ENCODE data around the gene LCMT1. TPM values are rescaled to one million over a fixed set of nuclear protein-coding genes. Genes with fewer than 3 reads are reported as not detected.
A peak's percentile ranks its signal among the peaks of the same experiment; 100 is the strongest.

Gene LCMT1
- total and polyA plus RNA-seq, 2 of the 13 experiments (the other 11 are each of a cell fraction or from before 2014, with no cell fraction given): 41.2 to 48.7 TPM

GRCh38 chr16:25106567-25107465 is 4.7 kb upstream of the LCMT1 start (continued):
- TF ChIP-seq, protein P1, sequence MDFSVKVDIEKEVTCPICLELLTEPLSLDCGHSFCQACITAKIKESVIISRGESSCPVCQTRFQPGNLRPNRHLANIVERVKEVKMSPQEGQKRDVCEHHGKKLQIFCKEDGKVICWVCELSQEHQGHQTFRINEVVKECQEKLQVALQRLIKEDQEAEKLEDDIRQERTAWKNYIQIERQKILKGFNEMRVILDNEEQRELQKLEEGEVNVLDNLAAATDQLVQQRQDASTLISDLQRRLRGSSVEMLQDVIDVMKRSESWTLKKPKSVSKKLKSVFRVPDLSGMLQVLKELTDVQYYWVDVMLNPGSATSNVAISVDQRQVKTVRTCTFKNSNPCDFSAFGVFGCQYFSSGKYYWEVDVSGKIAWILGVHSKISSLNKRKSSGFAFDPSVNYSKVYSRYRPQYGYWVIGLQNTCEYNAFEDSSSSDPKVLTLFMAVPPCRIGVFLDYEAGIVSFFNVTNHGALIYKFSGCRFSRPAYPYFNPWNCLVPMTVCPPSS (IDR thresholded peaks at IDR 0.05): no peak

DNA sequence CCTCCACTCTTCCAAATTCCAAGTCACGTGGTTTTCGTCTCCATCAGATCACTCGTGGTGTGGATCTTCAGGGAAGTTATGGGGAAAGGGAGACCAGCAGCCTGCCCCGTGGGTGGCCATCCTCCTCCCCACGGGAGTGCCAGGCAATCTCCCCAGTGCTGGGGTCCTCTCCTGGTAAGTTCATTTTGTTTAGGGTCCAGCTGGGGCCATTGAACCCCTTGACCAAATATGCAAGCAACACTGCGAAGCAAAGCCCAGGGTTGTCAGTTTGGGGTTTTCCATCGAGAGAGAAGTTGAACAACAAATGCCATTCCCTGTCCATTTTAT is 4.1 kb upstream of the LCMT1 start:
- WGBS (ENCODE audit: low lambda C conversion rate): 53% methylated on average over 7 of the region's 7 CpGs
- TF ChIP-seq RXRB (CRISPR knock-in tag; IDR thresholded peaks at IDR 0.05; ENCODE audit: borderline replicate concordance): no peak
- TF ChIP-seq ZNF770 (CRISPR knock-in tag; IDR thresholded peaks at IDR 0.05): no peak
- TF ChIP-seq DNMT1 (CRISPR knock-in tag; IDR thresholded peaks at IDR 0.05): no peak
- no peak for TF ChIP-seq JUN (CRISPR knock-in tag; IDR thresholded peaks at IDR 0.05)
- 0 out of 2 replicates have a peak, but pooled peaks have one; percentile 29 for TF ChIP-seq CC2D1A (CRISPR knock-in tag; IDR thresholded peaks at IDR 0.05)
- no peak for TF ChIP-seq ZBTB21 (CRISPR knock-in tag; IDR thresholded peaks at IDR 0.05)
- TF ChIP-seq HMG20A (CRISPR knock-in tag; IDR thresholded peaks at IDR 0.05; ENCODE audit: borderline replicate concordance): no peak
- 0 out of 2 replicates have a peak, but pooled peaks have one; percentile 11 for TF ChIP-seq ZNF441 (CRISPR knock-in tag; IDR thresholded peaks at IDR 0.05; ENCODE audit: borderline replicate concordance)
- TF ChIP-seq ZNF552 (CRISPR knock-in tag; IDR thresholded peaks at IDR 0.05; ENCODE audit: borderline replicate concordance): no peak
- TF ChIP-seq, protein P2, sequence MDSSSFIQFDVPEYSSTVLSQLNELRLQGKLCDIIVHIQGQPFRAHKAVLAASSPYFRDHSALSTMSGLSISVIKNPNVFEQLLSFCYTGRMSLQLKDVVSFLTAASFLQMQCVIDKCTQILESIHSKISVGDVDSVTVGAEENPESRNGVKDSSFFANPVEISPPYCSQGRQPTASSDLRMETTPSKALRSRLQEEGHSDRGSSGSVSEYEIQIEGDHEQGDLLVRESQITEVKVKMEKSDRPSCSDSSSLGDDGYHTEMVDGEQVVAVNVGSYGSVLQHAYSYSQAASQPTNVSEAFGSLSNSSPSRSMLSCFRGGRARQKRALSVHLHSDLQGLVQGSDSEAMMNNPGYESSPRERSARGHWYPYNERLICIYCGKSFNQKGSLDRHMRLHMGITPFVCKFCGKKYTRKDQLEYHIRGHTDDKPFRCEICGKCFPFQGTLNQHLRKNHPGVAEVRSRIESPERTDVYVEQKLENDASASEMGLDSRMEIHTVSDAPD (CRISPR knock-in tag; IDR thresholded peaks at IDR 0.05): 0 out of 2 replicates have a peak, but pooled peaks have one; percentile 34
- peak; percentile 43 for TF ChIP-seq ZNF18 (CRISPR knock-in tag; IDR thresholded peaks at IDR 0.05; ENCODE audit: insufficient replicate concordance)
- TF ChIP-seq ZNF615 (CRISPR knock-in tag; IDR thresholded peaks at IDR 0.05; ENCODE audit: borderline replicate concordance): no peak
- TF ChIP-seq ZNF460 (CRISPR knock-in tag; IDR thresholded peaks at IDR 0.05; ENCODE audit: borderline replicate concordance): no peak
- no peak for TF ChIP-seq TP53 (CRISPR knock-in tag; conservative IDR thresholded peaks at IDR 0.05)

More for the DNA sequence above, 4.1 kb upstream of the LCMT1 start:
- Histone ChIP-seq H3K9ac (ENCODE audit: insufficient read depth, low read depth, low read length) (peak overlapping the region; percentile 77), H3K4me3 (replicated peaks in 1 of 3; ENCODE audit: insufficient read depth in 1 of 3, low read depth in 2 of 3, low read length in 3 of 3) (peak overlapping the region; percentile 69 to 95 (median 84)), H3K27me3 (ENCODE audit: control insufficient read depth in 1 of 2, insufficient read depth in 2 of 2, low read length in 2 of 2) (no peaks in the 10 kb centered on the region; a peak in 1 of 5 replicates), H4K20me1 (ENCODE audit: insufficient read depth, low read length) (no peaks in the 10 kb centered on the region), H3K27ac (ENCODE audit: extremely low read length, insufficient read depth, low read length) (peak overlapping the region; percentile 7), H2AFZ (ENCODE audit: low read length) (peak overlapping the region; percentile 20), H3K9me3 (ENCODE audit: low read length) (no peaks in the 10 kb centered on the region), H3K4me1 (ENCODE audit: insufficient read depth, low read length) (peaks cover 39% of the 10 kb centered on the region), H3K79me2 (ENCODE audit: insufficient read depth, low read length) (peaks cover 6% of the 10 kb centered on the region), H3K36me3 (replicated peaks in 1 of 2; ENCODE audit: control insufficient read depth in 1 of 2, insufficient read depth in 2 of 2, low read length in 2 of 2) (no peaks in the 10 kb centered on the region), H3K4me2 (ENCODE audit: low read depth, low read length) (peak overlapping the region; percentile 86)
- ChIA-PET CTCF (ENCODE audit: low intra/inter-chr PET ratio, low total read pairs) (no interaction called here), POLR2A (interaction anchor here (0.8 to 3.4 kb wide), 12 partner anchors 9 to 118 kb away, joined by 3 to 15 read pairs (median 4); partner anchors contain the start of gene ARHGAP17)
- no peak for FAIRE-seq
- ATAC-seq: no peak
- no TSS peak for BruUV-seq (replicated peaks)
- in situ Hi-C loops (cut with HindIII; ENCODE audit: extremely low pct_ligation_motif_present, low pct_unique_long_range_greater_than_20kb) (loop anchor here (5.0 kb wide), 1 partner anchor 45 kb away; no protein-coding TSS in a partner anchor), intact Hi-C loops (cut with micrococcal nuclease; ENCODE audit: unreplicated experiment) (loop anchor here (2.0 to 10.0 kb wide), 3 partner anchors 40 to 273 kb away; no protein-coding TSS in a partner anchor)
- no peak for DNase-seq (ENCODE audit: low spot score)
